Chondrocyte (in vitro differentiated cells): ENCODE data around the gene MZT1. TPM values are rescaled to one million over a fixed set of nuclear protein-coding genes. Genes with fewer than 3 reads are reported as not detected.
"Not testable (repeated sequence)": the region's sequence is repeated elsewhere in the genome, so short reads cannot be mapped to it uniquely, and the experiment has no call there.

Experiments
- DNase-seq: peaks from one replicate; pipeline ENCODE4 v3.0.0; 2021; ENCODE audit warnings: mixed read lengths, low spot score
- H3K27ac Mint-ChIP-seq: one replicate; pipeline ENCODE4 v1.8.0; 2021; ENCODE audit warnings: mild to moderate bottlenecking, moderate library complexity, mixed read lengths; ENCODE audit not compliant: unreplicated experiment
- H3K27me3 Mint-ChIP-seq: 2 replicates; pipeline ENCODE4 v1.8.0; 2021; ENCODE audit warnings: low read depth, mixed read lengths
- H3K36me3 Mint-ChIP-seq: 2 replicates; pipeline ENCODE4 v1.8.0; 2021; ENCODE audit warnings: low read depth, mixed read lengths
- H3K4me1 Mint-ChIP-seq: 2 replicates; pipeline ENCODE4 v1.8.0; 2021; ENCODE audit warnings: low read depth, mild to moderate bottlenecking, mixed read lengths
- H3K4me3 Mint-ChIP-seq: one replicate; pipeline ENCODE4 v1.8.0; 2021; ENCODE audit warnings: mild to moderate bottlenecking, moderate library complexity, mixed read lengths; ENCODE audit not compliant: unreplicated experiment
- H3K9me3 Mint-ChIP-seq: 2 replicates; pipeline ENCODE4 v1.8.0; 2021; ENCODE audit warnings: low read depth, mixed read lengths
- total RNA-seq: library from RNA; stranded (reverse); gene quantifications from 3 replicates; pipeline ENCODE4 v1.2.1, GENCODE V29; 2021
- TF ChIP-seq, protein P1 (sequence below): fragments of 200-600 bp; sonication (generic); IDR thresholded peaks from 2 replicates; pipeline ENCODE4 v1.5.0; 2021; ENCODE audit warnings: antibody characterized with exemption, mild to moderate bottlenecking, moderate library complexity

Gene MZT1
- total RNA-seq, 1 donor from 2014 or later, result 11.6 TPM

DNA sequence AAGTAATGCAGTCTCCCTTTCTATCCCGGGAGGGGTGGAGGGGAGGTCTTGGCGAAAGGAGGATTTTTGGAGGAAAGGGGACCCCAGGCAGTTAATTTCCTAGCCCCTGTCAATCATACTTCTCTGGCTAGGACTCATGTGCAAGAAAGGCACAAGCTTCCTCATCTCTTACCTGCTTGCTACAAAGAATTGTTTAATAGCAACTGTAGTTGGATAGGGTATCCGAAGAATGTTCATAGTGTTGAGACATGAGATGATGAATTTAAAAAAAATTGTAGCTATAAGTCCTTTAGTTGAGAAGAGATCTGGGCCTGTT, 819 bp upstream of the MZT1 start:
- Mint-ChIP-seq H3K4me1 (peaks cover 30% of the 10 kb centered on the region), H3K9me3 (no peaks in the 10 kb centered on the region), H3K36me3 (peaks cover 3% of the 10 kb centered on the region), H3K27ac (peak overlapping the region; percentile 86), H3K27me3 (no peaks in the 10 kb centered on the region), H3K4me3 (peak overlapping the region; percentile 92)
- TF ChIP-seq, protein P1, sequence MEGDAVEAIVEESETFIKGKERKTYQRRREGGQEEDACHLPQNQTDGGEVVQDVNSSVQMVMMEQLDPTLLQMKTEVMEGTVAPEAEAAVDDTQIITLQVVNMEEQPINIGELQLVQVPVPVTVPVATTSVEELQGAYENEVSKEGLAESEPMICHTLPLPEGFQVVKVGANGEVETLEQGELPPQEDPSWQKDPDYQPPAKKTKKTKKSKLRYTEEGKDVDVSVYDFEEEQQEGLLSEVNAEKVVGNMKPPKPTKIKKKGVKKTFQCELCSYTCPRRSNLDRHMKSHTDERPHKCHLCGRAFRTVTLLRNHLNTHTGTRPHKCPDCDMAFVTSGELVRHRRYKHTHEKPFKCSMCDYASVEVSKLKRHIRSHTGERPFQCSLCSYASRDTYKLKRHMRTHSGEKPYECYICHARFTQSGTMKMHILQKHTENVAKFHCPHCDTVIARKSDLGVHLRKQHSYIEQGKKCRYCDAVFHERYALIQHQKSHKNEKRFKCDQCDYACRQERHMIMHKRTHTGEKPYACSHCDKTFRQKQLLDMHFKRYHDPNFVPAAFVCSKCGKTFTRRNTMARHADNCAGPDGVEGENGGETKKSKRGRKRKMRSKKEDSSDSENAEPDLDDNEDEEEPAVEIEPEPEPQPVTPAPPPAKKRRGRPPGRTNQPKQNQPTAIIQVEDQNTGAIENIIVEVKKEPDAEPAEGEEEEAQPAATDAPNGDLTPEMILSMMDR, result no peak
- no peak for DNase-seq

DNA sequence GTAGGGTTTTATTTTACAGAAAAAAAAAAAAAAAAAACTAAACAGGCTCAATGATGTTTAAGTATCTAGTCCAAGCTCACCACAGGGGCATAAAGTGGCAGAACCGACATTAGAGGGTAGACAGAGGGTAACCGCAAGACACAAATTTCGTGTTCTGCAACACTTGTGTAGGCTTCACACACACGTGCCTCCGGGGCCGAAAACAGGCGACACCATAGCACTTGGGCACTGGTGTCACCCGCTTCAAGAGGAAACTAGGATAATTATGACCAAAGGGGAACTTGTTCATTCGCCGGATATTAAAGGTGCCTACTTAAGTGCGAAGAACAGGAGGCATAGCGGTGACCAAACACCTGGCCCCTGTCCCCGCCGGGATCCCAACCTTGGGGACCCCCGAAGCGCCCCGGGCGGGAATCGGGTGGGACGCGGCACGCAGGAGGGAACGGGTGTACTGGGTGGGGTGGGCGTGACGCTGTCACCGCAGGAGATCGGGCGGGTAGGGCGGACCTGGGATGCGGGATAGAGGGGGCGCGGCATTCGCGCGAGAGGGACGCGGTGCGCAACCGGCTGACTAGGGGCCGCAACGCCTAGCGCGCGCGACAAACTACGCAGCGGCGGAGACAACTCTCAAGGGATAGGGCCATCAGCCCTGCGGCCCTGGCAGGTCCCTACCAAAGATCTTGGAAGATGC, 558 bp downstream of the MZT1 start:
- peak; percentile 90 for DNase-seq
- Mint-ChIP-seq H3K9me3 (no peaks in the 10 kb centered on the region), H3K4me3 (peak overlapping the region; percentile 92), H3K27ac (peak overlapping the region; percentile 77), H3K36me3 (no peaks in the 10 kb centered on the region), H3K4me1 (peaks cover 40% of the 10 kb centered on the region), H3K27me3 (no peaks in the 10 kb centered on the region)
- TF ChIP-seq, protein P1, result no peak

DNA sequence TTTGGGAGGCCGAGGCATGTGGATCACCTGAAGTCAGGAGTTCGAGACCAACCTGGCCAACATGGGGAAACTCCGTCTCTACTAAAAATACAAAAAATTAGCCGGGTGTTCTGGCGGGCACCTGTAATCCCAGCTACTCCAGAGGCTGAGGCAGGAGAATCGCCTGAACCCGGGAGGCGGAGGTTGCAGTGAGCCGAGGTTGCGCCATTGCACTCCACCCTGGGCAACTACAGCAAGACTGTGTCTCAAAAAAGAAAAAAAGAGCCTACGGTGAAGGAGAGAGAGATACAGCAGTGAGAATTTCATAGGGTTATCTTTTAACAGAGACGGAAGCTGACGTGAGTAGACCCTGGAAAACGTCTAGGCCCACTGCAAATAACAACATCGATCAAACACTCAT, 1.2 kb downstream of the MZT1 start:
- H3K36me3 Mint-ChIP-seq, H3K27me3 Mint-ChIP-seq, H3K9me3 Mint-ChIP-seq, DNase-seq: not testable (repeated sequence)
- Mint-ChIP-seq H3K27ac (peak overlapping the region; percentile 8), H3K4me1 (peaks cover 40% of the 10 kb centered on the region), H3K4me3 (peak overlapping the region; percentile 92)

DNA sequence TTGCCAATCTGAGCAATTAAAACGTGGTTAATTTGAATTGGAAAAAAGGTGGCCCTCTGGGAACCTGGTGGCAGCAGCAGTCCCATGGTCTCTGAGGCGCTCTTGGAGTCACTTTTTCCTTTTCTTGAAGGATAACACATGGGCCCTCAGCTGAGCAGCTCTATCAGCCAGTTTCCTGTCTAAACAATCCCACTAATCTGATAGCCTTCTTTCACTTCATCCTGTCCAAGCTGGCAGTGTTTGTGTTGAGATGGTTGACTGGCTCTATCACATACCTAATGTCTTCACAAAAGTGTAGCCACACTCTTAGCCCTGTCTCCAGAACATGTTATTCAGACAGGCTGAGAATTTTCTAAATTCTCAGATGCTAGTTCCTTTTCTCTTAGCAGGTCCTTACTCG, 10.7 kb downstream of the MZT1 start:
- TF ChIP-seq, protein P1, result no peak
- peaks cover 7% of the 10 kb centered on the region for H3K9me3 Mint-ChIP-seq
- no peak overlapping the region for H3K4me3 Mint-ChIP-seq
- no peak for DNase-seq
- peaks cover 23% of the 10 kb centered on the region for H3K36me3 Mint-ChIP-seq
- no peak overlapping the region for H3K27ac Mint-ChIP-seq
- H3K4me1 Mint-ChIP-seq, result no peaks in the 10 kb centered on the region
- no peaks in the 10 kb centered on the region for H3K27me3 Mint-ChIP-seq

DNA sequence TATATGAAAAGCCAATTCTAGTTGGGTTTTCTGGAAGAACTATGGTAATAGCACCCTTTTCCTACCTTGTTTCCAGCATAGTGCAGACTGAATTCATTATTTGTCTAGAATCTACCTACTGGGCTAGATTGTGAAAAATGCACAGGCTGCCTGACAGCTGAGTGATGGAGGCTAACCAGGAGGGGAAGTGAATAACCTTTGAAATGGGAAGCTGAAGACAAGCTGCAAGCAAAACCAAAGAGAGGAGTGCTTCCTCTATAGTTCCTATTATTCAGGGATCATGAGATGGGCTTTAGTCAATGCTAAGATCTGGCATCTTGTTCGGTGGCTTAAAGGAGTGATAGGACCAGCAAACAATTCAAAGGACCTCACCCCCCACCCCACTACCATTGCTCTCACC, 26.9 kb downstream of the MZT1 start:
- Mint-ChIP-seq H3K27ac (no peak overlapping the region), H3K4me1 (no peaks in the 10 kb centered on the region), H3K36me3 (peaks cover 1% of the 10 kb centered on the region), H3K4me3 (no peak overlapping the region), H3K27me3 (no peaks in the 10 kb centered on the region), H3K9me3 (peaks cover 4% of the 10 kb centered on the region)
- DNase-seq, result no peak
- TF ChIP-seq, protein P1, result no peak

DNA sequence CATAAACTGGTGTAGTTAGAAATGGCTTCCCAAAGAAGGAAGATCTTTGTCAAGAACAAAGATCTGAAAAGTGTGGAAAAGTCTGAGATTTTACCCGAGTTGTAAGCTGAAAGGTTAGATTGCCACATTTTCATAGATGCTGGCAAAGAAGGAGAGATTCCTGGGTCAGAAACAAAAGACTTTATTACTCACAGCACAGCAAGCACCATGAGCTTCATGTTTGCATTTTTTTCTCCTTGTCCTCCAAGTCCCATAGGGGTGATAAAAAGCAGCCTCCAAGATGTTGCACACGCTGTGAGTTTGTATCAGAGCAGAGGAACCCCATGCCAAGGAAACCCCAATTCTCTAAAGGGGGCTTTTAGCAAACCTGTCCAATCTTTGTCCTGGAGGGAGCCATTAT, 29.3 kb downstream of the MZT1 start:
- H3K36me3 Mint-ChIP-seq, result no peaks in the 10 kb centered on the region
- TF ChIP-seq, protein P1, result no peak
- H3K27me3 Mint-ChIP-seq, result no peaks in the 10 kb centered on the region
- H3K4me1 Mint-ChIP-seq, result no peaks in the 10 kb centered on the region
- H3K4me3 Mint-ChIP-seq, result no peak overlapping the region
- peaks cover 2% of the 10 kb centered on the region for H3K9me3 Mint-ChIP-seq
- no peak for DNase-seq
- no peak overlapping the region for H3K27ac Mint-ChIP-seq
